Thyroid gland (tissue), 4 donors: ENCODE results near the gene EIF3C.
"Not testable (repeated sequence)": the region's sequence is repeated elsewhere in the genome, so short reads cannot be mapped to it uniquely, and the experiment has no call there.

Experiments
- CTCF ChIP-seq, 6 experiments: fragments of 200-600 bp in 3 of 6; fragments of 450-650 bp in 3 of 6; sonication (generic) in 3 of 6; IDR thresholded peaks; one replicate each; pipeline ENCODE4 v1.5.1; 2016 to 2019; ENCODE audit warnings: antibody characterized with exemption in 6 of 6, mild to moderate bottlenecking in 2 of 6, inconsistent platforms in 1 of 6, moderate library complexity in 1 of 6
- POLR2A ChIP-seq, 2 donors: fragments of 450-650 bp; IDR thresholded peaks; one replicate each; pipeline ENCODE4 v1.6.1; 2017; ENCODE audit warnings: antibody characterized with exemption in 2 of 2, mild to moderate bottlenecking in 2 of 2, moderate library complexity in 1 of 2

GRCh38 chr16:28691722-28692121 lies 19.5 kb upstream of the EIF3C start:
- TF ChIP-seq CTCF, POLR2A (IDR thresholded peaks at IDR 0.05): not testable (repeated sequence)
